ENCODE measurements around the gene ADCY3. TPM values are rescaled to one million over a fixed set of nuclear protein-coding genes. Genes with fewer than 3 reads are reported as not detected.

ADCY3 gene
- total and polyA plus RNA-seq, 12 donors: 8.0 to 72.0 (median 35.1) TPM

DNA sequence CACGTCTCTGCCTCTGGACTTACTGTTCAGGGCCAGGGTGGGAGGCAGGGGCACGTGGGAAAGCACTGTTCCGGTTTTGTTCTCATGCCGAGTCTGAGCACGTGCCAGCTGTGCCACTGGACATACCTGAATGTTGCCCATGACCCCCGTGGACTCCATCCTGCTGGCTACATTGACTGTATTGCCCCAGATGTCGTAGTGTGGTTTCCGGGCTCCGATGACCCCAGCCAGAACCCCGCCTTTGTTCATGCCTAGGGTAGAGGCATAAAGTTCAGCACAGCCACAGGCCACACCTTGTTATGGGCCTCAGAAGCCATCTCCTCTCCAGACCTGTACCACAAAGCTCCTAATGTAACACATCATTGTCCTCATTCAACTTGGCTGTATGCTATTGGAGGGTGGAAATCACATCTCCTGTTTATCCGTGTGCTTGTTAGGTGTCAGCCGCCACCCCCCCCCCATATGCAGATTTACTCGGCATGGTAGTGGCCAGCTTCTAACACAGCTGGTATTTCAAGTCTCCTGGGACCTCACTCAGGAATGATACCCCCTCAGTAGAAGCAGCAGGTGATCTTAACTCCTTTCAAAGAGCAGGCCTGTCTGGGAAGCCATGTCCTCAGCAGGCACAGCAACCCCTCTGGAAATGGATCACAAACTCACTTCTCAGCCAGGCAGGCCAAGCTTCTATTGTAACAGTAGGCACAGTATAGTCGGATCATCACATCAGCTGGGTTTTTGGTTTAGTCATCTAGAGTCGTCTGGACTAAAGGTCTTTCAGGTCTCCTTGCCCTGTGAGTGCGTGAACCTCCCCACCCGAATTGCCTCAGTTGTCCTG lies 99.2 kb downstream of the ADCY3 start:
- no peak overlapping the region for H3K4me3 ChIP-seq
- TF ChIP-seq, protein P1, sequence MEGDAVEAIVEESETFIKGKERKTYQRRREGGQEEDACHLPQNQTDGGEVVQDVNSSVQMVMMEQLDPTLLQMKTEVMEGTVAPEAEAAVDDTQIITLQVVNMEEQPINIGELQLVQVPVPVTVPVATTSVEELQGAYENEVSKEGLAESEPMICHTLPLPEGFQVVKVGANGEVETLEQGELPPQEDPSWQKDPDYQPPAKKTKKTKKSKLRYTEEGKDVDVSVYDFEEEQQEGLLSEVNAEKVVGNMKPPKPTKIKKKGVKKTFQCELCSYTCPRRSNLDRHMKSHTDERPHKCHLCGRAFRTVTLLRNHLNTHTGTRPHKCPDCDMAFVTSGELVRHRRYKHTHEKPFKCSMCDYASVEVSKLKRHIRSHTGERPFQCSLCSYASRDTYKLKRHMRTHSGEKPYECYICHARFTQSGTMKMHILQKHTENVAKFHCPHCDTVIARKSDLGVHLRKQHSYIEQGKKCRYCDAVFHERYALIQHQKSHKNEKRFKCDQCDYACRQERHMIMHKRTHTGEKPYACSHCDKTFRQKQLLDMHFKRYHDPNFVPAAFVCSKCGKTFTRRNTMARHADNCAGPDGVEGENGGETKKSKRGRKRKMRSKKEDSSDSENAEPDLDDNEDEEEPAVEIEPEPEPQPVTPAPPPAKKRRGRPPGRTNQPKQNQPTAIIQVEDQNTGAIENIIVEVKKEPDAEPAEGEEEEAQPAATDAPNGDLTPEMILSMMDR (IDR thresholded peaks at IDR 0.05): no peak
- no peak for TF ChIP-seq POLR2A (IDR thresholded peaks at IDR 0.05)
- peaks cover 0 to 33% of the 10 kb centered on the region in 2 donors for H3K36me3 ChIP-seq (replicated peaks in 1 of 2)
- DNase-seq: peak in 4 of 7 donors; percentile 5 to 46 (median 13)
- no peaks in the 10 kb centered on the region for H3K27me3 ChIP-seq
- H3K27ac ChIP-seq: no peak overlapping the region
- intact Hi-C loops (cut with DNase I): no loop called here
- H3K4me1 ChIP-seq (replicated peaks in 1 of 2): peaks cover 8 to 20% of the 10 kb centered on the region in 2 donors
- no peaks in the 10 kb centered on the region for H3K9me3 ChIP-seq (replicated peaks in 1 of 3)
- WGBS, 4 donors: 93 to 95% (median 94%) methylated on average over 16 to 17 of the region's 17 CpGs

DNA sequence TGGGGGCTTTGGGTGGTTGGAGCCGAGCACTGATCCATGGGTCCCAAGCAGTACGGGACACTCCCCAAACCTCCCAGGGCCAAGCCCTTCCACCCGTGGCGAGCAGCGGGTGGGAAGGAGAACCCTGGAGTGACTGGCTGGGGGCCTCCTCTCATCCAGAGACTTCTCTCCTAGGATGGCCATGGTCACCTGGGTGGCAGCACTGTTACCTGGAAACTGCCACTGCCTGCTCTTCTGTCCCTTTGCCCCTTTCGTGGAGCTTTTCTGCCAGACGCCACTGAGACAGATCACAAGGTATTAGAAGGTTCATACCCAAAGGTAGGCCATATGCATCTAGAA lies 99.9 kb downstream of the ADCY3 start:
- WGBS, 4 donors: 96 to 100% (median 96%) methylated on average over 2 to 7 of the region's 7 CpGs
- TF ChIP-seq, protein P1 (IDR thresholded peaks at IDR 0.05): no peak
- no peak for TF ChIP-seq POLR2A (IDR thresholded peaks at IDR 0.05)
- intact Hi-C loops (cut with DNase I): no loop called here
- Histone ChIP-seq H3K4me3 (no peak overlapping the region), H3K36me3 (replicated peaks in 1 of 2) (peaks cover 0 to 33% of the 10 kb centered on the region in 2 donors), H3K9me3 (replicated peaks in 1 of 3) (no peaks in the 10 kb centered on the region), H3K4me1 (replicated peaks in 1 of 2) (peaks cover 8 to 20% of the 10 kb centered on the region in 2 donors), H3K27me3 (no peaks in the 10 kb centered on the region), H3K27ac (no peak overlapping the region)
- peak in 4 of 7 donors; percentile 1 to 35 (median 13) for DNase-seq

DNA sequence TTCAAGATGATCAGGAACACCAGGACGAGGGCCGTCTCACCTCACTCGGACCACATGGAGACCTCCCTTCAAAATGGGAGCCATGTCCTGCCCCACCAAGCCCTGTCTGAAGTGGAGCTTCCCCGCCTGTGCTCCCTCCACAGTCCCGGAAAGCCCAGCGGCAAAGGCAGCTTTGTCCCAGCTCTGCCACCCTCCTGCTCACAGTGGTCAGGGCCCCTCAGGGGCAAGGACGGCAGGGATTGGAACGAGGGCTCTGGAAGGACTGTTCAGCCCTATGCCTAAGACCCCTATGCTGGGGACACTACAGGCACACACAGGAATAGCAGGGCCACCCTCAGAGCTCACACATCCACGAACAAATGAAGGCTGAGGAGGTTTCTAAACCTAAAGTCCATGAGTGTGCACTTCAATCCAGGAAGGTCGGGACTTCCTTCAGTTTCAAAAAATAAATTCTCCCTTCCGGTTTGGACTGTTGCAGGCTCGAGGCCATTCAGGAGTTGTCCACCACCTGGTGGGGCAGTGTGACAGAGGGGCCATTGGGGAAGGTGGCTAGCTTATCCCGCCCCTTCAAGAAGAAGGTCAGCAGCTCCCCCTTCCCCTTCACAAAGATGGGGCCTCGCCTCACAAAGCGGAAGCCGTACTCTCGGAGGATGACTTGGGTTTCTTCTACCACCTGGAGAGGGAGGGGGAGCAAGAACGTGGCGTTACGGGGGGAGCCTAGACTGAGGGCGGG lies 100.4 kb downstream of the ADCY3 start:
- Histone ChIP-seq H3K27me3 (no peaks in the 10 kb centered on the region), H3K9me3 (replicated peaks in 1 of 3) (no peaks in the 10 kb centered on the region), H3K27ac (peak overlapping the region in 3 of 5 donors; percentile 25 to 78 (median 60)), H3K4me1 (replicated peaks in 1 of 2) (peaks cover 8 to 20% of the 10 kb centered on the region in 2 donors), H3K4me3 (no peak overlapping the region), H3K36me3 (replicated peaks in 1 of 2) (peaks cover 0 to 33% of the 10 kb centered on the region in 2 donors)
- TF ChIP-seq POLR2A (IDR thresholded peaks at IDR 0.05): no peak
- TF ChIP-seq, protein P1 (IDR thresholded peaks at IDR 0.05): no peak
- intact Hi-C loops (cut with DNase I): no loop called here
- DNase-seq: peak in 3 of 7 donors; percentile 13 to 36 (median 13)
- 86 to 89% (median 88%) methylated on average over 16 to 21 of the region's 21 CpGs for WGBS, 4 donors

GRCh38 chr2:24818721-24819167 lies 101.3 kb downstream of the ADCY3 start:
- TF ChIP-seq POLR2A (IDR thresholded peaks at IDR 0.05): no peak
- TF ChIP-seq, protein P1 (IDR thresholded peaks at IDR 0.05): no peak
- intact Hi-C loops (cut with DNase I): no loop called here
- H3K4me3 ChIP-seq: no peak overlapping the region
- peaks cover 0 to 33% of the 10 kb centered on the region in 2 donors for H3K36me3 ChIP-seq (replicated peaks in 1 of 2)
- WGBS, 4 donors: 22 to 41% (median 36%) methylated on average over 9 of the region's 9 CpGs
- peaks cover 8 to 20% of the 10 kb centered on the region in 2 donors for H3K4me1 ChIP-seq (replicated peaks in 1 of 2)
- peak overlapping the region in 3 of 5 donors; percentile 60 to 78 (median 77) for H3K27ac ChIP-seq
- DNase-seq: peak; percentile 51 to 79 (median 74)
- H3K9me3 ChIP-seq (replicated peaks in 1 of 3): no peaks in the 10 kb centered on the region
- H3K27me3 ChIP-seq: no peaks in the 10 kb centered on the region

All from adrenal gland (tissue), 12 donors.